Anterior cingulate cortex (tissue), 58 donors: Measurements from ENCODE around the gene ZBTB44.
"Not testable (repeated sequence)": the region's sequence is repeated elsewhere in the genome, so short reads cannot be mapped to it uniquely, and the experiment has no call there.

Experiments
- DNase-seq, 58 donors: peaks; one replicate each; lab custom pipeline; 2025; lab: John Stamatoyannopoulos, UW

The ZBTB44 gene

DNA sequence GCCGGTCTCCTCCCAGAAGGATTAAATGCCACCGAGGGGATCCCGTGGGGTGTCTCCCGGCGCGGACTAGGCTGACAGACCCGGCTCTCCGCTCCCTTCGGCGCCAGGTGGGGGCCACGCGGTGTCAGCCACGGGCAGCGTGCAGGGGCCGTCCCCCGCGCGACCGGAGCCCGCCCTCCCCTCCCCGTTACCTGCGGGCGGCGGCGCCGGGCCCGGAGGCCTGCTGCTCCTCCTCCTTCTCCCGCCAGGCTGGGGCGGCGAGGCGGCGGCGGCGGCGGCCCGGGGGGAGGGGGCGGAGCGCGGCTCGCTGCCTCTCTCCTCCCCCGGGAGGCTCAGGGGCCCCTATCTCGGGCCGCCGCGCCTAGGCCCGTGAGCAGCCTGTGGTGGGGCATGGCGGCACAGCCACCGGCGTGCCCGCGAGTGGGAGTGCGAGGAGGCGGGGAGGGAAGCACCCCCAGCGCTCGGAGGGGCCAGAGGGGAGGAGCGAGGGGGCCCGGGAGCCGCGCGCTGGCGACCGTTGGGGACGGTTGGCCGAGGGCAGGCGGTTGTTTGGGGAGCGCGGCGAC, 450 bp downstream of the ZBTB44 start:
- DNase-seq, result peak in 50 of 58 donors; percentile 13 to 84 (median 60)

DNA sequence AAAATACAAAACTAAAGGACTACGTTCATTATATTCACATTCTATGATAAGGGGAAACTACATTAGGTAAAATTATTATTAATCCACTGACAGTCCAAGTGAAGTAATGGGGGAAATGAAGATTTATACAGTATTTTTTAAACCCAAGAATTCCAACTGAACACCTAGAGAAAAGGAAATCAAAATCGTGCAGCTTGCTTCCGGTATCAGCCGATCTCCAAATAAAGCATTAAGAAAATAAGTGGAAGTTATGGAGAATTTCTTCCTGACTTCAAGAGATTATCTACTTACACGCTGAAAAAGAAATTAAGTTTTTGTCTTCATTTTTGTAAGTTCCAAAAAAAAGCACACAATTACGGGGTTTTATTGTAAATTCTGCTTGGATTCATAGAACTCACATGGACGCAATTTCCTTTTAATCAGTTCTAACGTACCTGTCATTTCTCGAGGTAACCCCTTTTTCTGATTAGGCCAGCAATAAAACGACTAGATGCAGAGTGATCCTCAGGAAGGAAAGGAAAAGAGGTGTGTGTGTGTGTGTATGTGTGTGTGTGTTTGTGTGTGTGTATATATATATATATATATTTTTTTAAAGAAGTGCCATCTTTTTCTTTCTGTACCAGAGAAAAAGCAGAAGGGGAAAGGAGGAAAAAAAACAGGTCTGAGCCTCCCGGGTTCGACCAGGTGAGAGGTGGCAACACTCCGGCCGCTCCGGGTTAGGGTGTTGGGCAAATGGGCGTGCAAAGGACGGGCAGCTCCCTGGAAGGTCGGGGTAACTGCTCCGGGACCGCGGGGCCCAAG, 1.1 kb downstream of the ZBTB44 start:
- DNase-seq, result no peak

DNA sequence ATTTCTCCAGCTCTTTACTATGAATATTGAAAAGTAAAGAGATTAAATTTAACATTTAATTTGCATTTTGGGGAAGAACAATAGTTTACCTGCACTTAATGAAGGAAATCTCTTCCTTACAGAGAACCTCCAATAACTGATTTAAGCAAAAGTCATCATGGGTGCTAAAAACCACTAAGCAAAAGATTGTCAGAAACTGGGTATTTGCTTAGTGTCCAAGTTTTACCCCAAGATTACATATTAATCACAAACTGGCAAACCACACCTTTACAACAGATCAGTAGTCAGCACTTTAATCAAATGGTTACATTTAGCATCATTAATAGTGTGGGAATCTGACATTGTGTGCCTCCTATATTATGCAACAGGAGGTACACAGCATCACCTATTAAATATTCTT, 2.7 kb downstream of the ZBTB44 start:
- DNase-seq, result no peak

DNA sequence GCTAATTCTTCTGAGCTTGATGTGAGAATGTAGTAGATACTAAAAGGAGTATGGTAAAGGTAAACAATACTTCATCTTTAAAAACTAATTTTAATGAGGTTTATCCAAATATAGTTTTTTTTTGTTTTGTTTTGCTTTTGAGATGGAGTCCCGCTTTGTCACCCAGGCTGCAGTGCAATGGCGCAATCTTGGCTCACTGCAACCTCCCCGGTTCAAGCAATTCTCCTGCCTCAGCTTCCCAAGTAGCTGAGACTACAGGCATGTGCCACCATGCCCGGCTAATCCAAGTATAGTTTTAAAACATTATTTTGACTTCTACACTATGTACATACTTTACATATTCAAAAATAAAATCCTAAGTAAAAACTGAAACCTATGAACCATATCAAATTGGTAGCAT, 4.1 kb downstream of the ZBTB44 start:
- no peak for DNase-seq

DNA sequence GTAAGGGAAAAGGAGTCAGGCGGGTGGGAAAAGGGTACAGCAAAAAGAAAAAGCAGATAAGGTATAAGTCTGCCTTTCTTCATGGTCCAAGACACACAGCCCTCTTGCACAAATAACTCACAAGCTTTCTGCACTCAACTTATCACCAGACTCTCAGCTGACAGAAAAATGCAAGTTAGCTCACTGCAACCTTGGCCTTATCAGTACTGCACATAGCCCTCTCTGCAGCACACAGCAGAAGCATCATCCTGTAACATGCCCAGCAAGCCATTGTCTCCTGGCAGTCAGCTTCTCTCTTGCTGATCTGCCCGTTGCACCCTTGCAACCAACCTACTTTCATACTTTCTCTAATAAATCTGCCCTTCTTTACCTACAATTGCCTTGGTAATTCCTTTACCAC, 5.8 kb downstream of the ZBTB44 start:
- DNase-seq, result no peak

DNA sequence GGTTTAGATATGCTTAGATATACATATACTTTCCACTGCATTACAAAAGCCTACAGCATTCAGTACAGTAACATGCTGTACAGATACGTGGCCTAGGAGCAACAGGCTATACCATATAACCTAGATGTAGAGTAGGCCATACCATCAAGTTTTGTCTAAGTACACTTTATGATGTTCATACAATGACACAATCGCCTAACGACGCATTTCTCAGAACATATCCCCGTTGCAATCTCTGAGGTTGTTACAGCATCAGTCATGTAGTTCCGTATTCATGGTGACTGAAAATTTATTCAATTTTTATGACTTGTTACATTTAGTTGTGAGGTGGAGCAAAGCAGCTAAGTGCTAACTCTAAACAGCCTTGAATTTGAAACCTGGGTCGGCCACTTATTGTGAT, 6.7 kb downstream of the ZBTB44 start:
- no peak for DNase-seq

DNA sequence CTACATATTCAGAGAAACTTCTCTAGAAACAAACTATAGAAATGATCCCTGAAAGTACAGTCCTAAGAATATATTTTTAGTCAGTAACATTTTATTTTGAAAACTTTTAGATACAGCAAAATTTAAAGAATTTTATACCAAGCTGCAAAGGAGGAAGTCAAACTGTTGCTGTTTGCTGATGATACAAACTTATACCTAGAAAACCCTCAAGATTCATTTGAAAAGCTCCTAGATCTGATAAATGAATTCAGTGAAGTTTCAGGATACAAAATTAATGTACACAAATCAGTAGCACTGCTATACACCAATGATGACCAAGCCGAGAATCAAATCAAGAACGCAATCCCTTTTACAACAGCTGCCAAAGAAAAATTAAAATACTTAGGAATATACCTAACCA, 10.1 kb downstream of the ZBTB44 start:
- DNase-seq, result no peak

DNA sequence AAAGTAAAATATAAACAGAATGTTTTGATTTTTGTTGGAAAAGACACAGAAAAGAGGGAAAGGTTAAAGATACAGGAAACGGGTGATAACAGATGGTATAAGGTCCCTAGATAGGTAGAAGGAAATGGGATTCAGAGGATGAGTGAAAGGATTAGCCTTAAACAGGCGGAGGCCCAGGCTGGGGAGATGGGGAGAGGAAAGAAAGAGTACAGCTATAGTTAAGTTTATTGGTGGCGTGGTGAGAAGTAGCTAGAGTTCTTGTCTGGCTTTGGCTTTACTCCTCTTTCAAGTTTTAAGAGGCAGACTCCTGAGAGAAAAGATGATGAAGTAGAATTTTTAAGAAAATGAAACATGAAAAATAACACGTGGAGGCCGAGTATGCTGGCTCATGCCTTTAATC, 13.7 kb downstream of the ZBTB44 start:
- no peak for DNase-seq

DNA sequence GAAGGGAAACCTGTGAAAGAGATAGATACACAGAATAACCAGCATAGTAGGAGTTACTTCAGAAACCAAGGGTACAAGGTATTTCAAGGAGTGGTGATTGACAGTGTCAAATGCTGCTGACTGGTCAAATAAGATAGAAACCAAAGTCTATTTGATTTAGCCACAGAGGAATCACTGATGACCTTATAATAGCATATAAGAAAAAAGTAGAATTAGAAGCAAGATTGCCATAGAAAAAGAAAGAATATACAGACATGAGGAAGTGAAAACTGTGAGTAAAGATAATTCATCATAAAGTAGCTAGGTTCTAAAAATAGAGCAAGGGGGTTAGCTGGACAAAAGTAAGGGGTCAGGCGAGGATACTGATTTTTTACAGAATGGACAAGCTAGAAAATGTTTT, 14.2 kb downstream of the ZBTB44 start:
- no peak for DNase-seq

DNA sequence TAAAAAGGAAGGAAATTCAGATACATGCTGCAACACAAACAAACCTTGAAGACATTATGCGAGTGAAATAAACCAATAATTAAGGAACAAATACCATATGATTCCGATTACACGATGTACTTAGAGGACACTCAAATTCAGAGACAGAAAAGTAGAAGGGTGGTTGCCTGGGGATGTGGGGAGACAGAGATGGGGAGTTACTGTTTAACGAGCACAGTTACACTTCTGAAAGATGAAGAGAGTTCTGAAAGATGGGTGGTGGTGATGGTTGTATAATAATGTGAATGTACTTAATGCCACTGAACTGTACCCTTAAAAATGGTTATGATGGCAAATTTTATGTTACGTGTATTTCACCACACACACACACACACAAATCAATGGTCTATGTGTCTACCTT, 14.7 kb downstream of the ZBTB44 start:
- DNase-seq, result no peak

DNA sequence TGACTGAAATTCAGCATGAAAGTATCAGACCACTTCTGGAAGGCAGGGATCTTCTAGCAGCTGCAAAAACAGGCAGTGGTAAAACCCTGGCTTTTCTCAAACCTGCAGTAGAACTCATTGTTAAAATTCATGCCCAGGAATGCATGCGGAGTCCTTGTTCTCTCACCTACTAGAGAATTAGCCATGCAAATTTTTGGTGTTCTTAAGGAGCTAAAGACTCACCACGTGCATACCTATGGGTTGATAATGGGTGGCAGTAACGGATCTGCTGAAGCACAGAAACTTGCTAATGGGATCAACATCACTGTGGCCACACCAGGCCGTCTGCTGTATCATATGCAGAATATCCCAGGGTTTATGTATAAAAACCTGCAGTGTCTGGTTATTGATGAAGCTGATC, 19.1 kb downstream of the ZBTB44 start:
- DNase-seq, result no peak

DNA sequence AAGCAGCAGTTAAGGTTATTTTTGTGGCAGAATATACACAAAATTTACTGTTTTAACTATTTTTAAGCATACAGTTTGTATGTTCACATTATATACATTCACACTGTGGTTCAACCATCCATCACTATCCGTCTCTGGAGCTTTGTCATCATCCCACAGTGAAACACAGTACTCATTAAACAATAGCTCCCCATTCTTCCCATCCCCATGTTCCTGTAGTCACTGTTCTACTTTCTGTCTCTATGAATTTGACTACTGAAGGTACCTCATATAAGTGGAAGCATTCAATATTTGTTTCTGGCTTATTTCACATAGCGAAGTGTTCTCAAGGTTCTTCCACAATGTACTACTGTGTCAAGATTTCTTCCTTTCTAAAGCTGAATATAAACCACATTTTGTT, 32.6 kb downstream of the ZBTB44 start:
- DNase-seq, result peak in 1 of 58 donors; percentile 5

DNA sequence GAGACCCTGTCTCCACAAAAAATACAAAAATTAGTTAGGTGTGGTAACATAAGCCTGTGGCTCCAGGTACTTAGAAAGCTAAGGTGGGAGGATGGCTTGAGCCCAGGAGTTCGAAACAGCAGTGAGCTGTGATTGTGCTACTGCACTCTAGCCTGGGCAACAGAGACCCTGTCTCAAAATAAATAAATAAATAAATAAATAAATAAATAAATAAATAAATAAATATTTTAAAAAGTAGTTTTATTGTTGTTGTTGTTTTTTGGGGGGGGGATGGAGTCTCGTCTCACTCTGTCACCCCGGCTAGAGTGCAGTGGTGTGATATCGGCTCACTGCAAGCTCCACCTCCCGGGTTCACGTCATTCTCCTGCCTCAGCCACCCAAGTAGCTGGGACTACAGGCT, 33.4 kb downstream of the ZBTB44 start:
- DNase-seq, result not testable (repeated sequence)

DNA sequence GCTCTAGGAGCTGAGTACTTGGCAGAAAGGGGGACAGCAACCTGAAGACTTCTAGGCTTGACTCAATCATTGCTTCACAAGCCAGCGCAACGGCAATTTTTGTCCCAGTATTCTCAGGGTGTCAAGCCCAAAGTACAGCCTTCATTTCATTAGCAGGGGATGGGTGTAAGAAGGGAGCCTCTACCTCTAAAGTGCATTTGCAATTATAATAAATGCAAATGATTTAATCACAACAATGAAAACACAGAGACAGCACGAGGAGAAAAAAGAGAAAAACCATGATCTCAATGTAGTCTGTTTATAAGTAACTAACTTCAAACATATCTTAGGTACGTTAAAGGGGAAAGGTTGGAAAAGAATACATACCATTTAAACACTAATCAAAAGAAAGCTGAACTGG, 34.7 kb downstream of the ZBTB44 start:
- DNase-seq, result no peak

DNA sequence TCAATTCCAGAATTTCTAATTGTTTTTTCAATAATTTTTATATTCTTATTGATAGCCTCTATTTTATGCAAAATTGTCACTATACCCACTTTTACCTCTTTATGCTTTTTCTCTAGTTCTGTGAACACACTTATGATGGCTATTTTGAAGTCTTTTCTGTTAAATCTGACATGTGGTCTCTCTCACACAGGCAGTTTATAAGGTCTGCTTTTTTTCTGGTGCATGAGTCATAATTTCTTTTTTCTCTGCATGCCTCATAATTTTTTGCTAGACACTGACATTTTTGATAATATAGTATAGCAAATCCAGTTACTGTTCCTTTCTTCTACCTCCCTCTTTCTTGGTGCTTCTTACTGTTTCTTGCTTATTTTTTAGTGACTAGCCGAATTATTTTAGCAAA, 36.0 kb downstream of the ZBTB44 start:
- no peak for DNase-seq

DNA sequence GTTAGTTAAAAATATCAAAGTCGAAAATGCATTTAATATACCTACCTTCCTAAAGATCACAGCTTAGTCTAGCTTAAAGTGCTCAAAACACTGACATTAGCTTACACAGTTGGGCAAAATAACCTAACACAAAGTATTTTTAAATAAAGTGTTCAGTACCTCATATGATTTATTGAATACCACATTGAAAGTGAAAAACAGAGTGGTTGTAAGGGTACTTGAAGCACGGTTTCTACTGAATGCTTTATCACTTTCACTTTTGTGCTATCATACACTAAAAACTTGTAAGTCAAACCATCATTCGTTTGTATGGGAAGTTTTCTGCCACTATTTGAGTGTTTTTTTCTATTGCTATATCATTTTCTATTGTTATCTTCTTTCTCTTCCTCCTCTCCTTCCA, 36.6 kb downstream of the ZBTB44 start:
- no peak for DNase-seq

DNA sequence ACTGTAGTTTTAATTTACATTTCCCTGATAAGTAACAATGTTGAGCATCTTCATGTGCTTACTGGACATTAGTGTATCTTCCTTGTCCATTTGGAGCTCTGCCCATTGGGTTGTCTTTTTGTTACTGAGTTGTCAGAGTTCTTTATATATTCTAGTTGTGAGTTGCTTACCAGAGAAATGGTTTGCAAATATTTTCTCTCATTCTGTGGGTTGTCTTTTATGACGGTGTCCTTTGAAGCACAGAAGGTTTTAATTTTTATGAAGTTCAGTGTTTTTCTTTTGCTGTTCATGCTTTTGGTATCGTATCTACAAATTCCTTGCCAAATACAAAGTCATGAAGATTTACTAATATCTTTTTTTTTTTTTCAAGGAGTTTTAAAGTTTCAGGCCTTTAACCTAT, 42.4 kb downstream of the ZBTB44 start:
- no peak for DNase-seq

DNA sequence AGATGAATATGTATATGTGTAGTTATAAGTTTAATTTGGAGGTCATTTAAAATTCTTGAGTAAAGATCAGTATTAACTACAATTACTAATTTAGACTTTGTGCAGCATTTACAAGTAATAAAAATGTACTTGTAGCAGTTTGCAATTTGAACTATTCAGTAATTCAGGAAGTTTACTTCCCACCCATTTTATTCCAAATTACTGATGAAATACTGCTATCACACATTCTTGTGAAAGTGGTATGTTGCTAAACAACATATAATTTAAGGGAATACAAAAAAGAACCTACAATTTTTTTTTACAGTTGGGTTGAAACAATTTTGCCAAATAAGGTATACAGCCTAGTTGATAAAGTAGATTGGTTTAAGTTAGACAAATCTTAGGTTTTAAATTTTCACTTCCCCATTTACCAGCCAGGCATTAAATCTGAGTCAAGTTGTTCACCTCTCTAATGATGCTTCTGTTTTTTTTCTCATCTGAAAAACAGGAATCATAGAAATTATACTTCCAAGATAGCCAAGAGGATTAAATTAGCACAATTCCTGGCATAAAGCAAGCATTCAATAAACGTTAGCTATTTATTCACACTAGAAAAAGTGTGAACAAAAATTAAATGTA, 45.3 kb downstream of the ZBTB44 start:
- no peak for DNase-seq

DNA sequence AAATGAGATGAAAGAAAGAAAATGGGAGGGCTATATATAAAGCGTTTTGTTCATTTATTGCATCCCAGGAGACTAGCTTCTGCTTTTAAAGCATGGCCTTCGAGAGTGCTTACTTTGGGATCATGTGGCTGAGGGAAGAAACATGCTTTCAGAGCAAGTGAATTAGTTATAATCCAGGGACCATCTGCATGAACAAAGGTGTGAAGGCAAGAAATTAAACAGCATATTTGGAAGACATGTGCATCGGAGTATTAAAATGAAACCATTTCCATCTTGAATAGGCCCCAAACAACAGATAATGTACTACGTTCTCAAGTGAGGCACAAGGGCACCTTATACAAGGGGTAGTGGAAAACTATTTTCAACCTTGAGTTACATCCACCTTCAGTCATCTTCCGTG, 51.4 kb downstream of the ZBTB44 start:
- no peak for DNase-seq

DNA sequence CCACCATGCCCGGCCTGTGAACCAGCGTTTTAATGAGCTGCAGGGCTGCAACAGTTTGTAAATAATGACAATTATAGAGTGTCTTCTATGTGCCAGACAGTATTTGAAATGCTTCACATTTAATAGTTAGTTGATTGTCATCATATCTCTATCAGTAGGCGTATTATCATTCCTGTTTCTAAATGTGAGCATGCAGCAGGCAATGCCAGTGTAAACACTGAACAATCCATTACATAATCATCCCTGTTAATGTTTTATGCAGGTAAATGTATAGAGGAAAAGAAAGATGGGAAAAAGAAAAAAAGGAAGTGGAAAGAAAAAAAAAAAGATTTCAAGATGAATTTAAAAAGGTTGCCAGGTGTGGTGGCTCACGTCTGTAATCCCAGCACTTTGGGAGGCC, 52.3 kb downstream of the ZBTB44 start:
- DNase-seq, result no peak

DNA sequence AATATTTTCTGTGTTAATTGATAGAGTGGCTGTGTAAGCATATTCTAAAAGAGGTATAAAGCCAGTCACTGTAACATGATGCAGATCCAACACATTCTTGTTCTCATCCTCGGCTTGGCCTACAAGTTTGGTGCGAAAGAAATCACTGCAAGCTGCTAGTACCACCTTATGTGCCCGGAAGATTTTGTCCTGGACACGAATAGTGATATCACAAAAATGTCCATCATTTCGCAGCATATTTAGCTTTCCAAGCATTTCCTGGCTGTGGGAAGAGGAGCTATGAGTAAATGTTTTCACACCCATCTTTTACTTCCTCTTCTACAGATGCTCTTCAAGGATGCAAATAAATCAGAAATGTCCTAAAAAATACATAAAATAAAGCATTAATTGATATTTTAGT, 53.1 kb downstream of the ZBTB44 start:
- peak in 18 of 58 donors; percentile 1 to 55 (median 10) for DNase-seq

DNA sequence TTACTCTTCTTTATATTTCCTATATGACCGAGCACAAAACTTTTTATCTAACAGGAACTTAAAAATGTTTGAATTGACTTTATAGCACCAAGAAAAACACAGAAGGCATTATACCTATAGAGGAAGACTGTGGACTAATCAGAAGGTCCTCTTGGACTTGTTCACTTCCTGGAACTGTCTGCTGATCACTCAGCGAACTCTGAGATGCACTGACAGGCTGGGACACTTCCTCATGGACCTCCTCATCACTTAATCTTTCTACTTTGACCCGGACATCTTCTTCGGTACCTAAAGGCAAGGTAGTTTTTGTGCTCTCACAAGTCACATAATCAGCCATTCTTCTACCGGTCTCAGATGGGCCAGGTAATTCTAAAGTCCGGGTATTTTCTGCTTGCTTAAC, 54.0 kb downstream of the ZBTB44 start:
- DNase-seq, result no peak
